ENCODE data around the gene ZBTB7B. TPM values are rescaled to one million over a fixed set of nuclear protein-coding genes. Genes with fewer than 3 reads are reported as not detected.
A peak's percentile ranks its signal among the peaks of the same experiment; 100 is the strongest.

ZBTB7B gene
- total RNA-seq (68.7 TPM), polyA plus RNA-seq (ENCODE audit: insufficient read depth, low read depth, low replicate concordance) (20.1 TPM)
- long read RNA-seq, donor 1, partial matches to known transcripts = 0 of 4 reads
- long read RNA-seq, donor 1, other reads (novel, unspliced or antisense) = 0 of 4 reads
- long read RNA-seq, donor 2, partial matches to known transcripts = 0 of 3 reads
- long read RNA-seq, donor 2, other reads (novel, unspliced or antisense) = 0 of 3 reads
- long read RNA-seq, donor 3 = 0 reads
- long read RNA-seq, donor 4 = 0 reads
- long read RNA-seq, donor 5 = 0 reads
- long read RNA-seq, donor 6, partial matches to known transcripts = 0 of 3 reads
- long read RNA-seq, donor 6, other reads (novel, unspliced or antisense) = 0 of 3 reads
- long read RNA-seq, donor 7, transcript ZBTB7B-201 (2 exons, 2,129 nt) = major isoform, 12 of 24 reads
- long read RNA-seq, donor 7, partial matches to known transcripts = 0 of 24 reads
- long read RNA-seq, donor 7, other reads (novel, unspliced or antisense) = 10 of 24 reads
- long read RNA-seq, donor 8, partial matches to known transcripts = 0 of 3 reads
- long read RNA-seq, donor 8, other reads (novel, unspliced or antisense) = 0 of 3 reads
- long read RNA-seq, donor 9, partial matches to known transcripts = 0 of 4 reads
- long read RNA-seq, donor 9, other reads (novel, unspliced or antisense) = 0 of 4 reads
- long read RNA-seq, donor 10, partial matches to known transcripts = 0 of 4 reads
- long read RNA-seq, donor 10, other reads (novel, unspliced or antisense) = 0 of 4 reads

- Histone ChIP-seq H3K4me3 (ENCODE audit: low read length in 3 of 3) (peak within 1 kb of the TSS; percentile 82 to 99 (median 90)), H3K4me1 (ENCODE audit: control insufficient read depth in 2 of 3, insufficient read depth in 2 of 3, low read depth in 1 of 3, low read length in 3 of 3) (peaks cover 2 to 39% (median 28%) of the 10 kb centered on the region in 3 donors), H3K9me3 (ENCODE audit: control insufficient read depth in 2 of 3, insufficient read depth in 1 of 3, low read length in 3 of 3) (no peaks in the 10 kb centered on the region), H3K9ac (ENCODE audit: low read length in 3 of 3) (peak within 1 kb of the TSS; percentile 66 to 99 (median 76)), H3K27me3 (ENCODE audit: control insufficient read depth, insufficient read depth, low read length) (no peaks in the 10 kb centered on the region), H3K36me3 (ENCODE audit: control insufficient read depth in 2 of 3, insufficient read depth in 3 of 3, low read length in 3 of 3) (no peaks in the 10 kb centered on the region), H3K27ac (ENCODE audit: low read depth in 2 of 2, low read length in 2 of 2) (peak within 1 kb of the TSS; percentile 97)
- no peak for TF ChIP-seq CTCF (IDR thresholded peaks at IDR 0.05; ENCODE audit: borderline replicate concordance, extremely low read depth, insufficient read depth)
- DNase-seq (peak; percentile 24 to 89 (median 45)), FAIRE-seq (no peak)
- intact Hi-C loops (cut with DNase I) = no loop called here
These were observed at the start of gene ZBTB7B for GRCh38 chr1:155002464-155003226. TSS of gene ZBTB7B (plus strand) at chr1:155002802. CDS start at chr1:155014661, 11,859 bp downstream.

GRCh38 chr1:154953611-154954038 lies 49.0 kb upstream of the ZBTB7B start:
- Histone ChIP-seq H3K27me3 (ENCODE audit: control insufficient read depth, insufficient read depth, low read length) (no peaks in the 10 kb centered on the region), H3K27ac (ENCODE audit: low read depth in 2 of 2, low read length in 2 of 2) (peak overlapping the region in 1 of 2 donors; percentile 32), H3K9ac (ENCODE audit: low read length in 3 of 3) (peak overlapping the region in 1 of 3 donors; percentile 82), H3K4me3 (ENCODE audit: low read length in 3 of 3) (peak overlapping the region in 2 of 3 donors; percentile 2 to 7), H3K4me1 (ENCODE audit: control insufficient read depth in 2 of 3, insufficient read depth in 2 of 3, low read depth in 1 of 3, low read length in 3 of 3) (peaks cover 4 to 37% (median 19%) of the 10 kb centered on the region in 3 donors), H3K36me3 (ENCODE audit: control insufficient read depth in 2 of 3, insufficient read depth in 3 of 3, low read length in 3 of 3) (peaks cover 0 to 8% (median under 1%) of the 10 kb centered on the region in 3 donors), H3K9me3 (ENCODE audit: control insufficient read depth in 2 of 3, insufficient read depth in 1 of 3, low read length in 3 of 3) (no peaks in the 10 kb centered on the region)
- FAIRE-seq (no peak), DNase-seq (no peak)
- intact Hi-C loops (cut with DNase I) = no loop called here
- TF ChIP-seq CTCF (IDR thresholded peaks at IDR 0.05; ENCODE audit: borderline replicate concordance, extremely low read depth, insufficient read depth) = no peak

GRCh38 chr1:154954541-154954940 lies 48.1 kb upstream of the ZBTB7B start:
- Histone ChIP-seq H3K4me3 (ENCODE audit: low read length in 3 of 3) (peak overlapping the region in 1 of 3 donors; percentile 88), H3K9me3 (ENCODE audit: control insufficient read depth in 2 of 3, insufficient read depth in 1 of 3, low read length in 3 of 3) (no peaks in the 10 kb centered on the region), H3K27me3 (ENCODE audit: control insufficient read depth, insufficient read depth, low read length) (no peaks in the 10 kb centered on the region), H3K36me3 (ENCODE audit: control insufficient read depth in 2 of 3, insufficient read depth in 3 of 3, low read length in 3 of 3) (peaks cover 0 to 8% (median 0%) of the 10 kb centered on the region in 3 donors), H3K4me1 (ENCODE audit: control insufficient read depth in 2 of 3, insufficient read depth in 2 of 3, low read depth in 1 of 3, low read length in 3 of 3) (peaks cover 4 to 37% (median 19%) of the 10 kb centered on the region in 3 donors), H3K27ac (ENCODE audit: low read depth in 2 of 2, low read length in 2 of 2) (peak overlapping the region; percentile 17 to 78), H3K9ac (ENCODE audit: low read length in 3 of 3) (peak overlapping the region in 1 of 3 donors; percentile 82)
- no peak for TF ChIP-seq CTCF (IDR thresholded peaks at IDR 0.05; ENCODE audit: borderline replicate concordance, extremely low read depth, insufficient read depth)
- DNase-seq = no peak
- no peak for FAIRE-seq
- intact Hi-C loops (cut with DNase I) = no loop called here
